ENCODE measurements around the gene SF3B5.

The SF3B5 gene

DNA sequence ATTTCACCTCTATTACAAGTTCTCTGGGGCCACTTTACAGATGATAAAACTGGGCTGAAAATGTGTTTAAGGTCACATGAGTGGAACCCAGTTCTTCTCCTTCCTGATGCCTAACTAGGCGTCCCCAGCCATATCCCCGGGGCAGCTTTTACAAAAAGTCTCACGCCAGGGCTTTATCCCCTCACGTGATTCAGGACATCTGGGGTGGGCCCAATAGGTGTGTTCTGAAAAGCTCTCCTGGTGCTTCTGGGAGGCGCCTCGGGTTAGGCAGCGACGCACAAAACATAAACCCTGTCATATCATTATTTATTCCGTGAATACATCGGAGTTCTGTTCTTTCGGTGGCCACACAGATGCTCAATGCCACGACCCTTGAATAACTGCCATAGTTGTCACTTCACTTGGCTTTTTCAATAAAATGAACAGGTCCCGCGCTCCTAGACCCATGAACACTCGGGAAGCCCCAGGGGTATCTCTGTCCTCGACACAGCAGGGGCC, 32.1 kb downstream of the SF3B5 start:
- TF ChIP-seq GATA3 (IDR thresholded peaks at IDR 0.05; ENCODE audit: low read depth, low read length) (no peak), GATA2 (IDR thresholded peaks at IDR 0.05; ENCODE audit: low read depth, low read length) (no peak)

DNA sequence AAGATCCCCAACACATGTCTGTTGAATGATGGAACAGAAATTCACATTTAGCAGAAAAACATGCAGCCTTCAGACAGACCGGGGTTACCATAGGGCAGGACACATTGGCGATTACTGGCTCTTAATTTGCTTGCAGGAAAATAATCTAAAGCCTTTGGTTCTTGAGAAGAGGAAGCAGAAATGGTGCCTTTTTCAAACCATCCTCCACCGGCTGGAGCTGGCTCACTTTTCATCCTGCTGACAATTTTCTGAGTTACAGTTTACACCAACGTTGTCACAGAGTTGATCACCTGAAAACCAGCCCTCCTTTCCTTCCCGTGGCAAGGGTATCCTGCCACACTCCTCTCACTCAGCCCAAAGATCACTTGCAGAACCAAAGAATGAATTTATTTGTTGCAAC, 32.6 kb downstream of the SF3B5 start:
- no peak for TF ChIP-seq GATA2 (IDR thresholded peaks at IDR 0.05; ENCODE audit: low read depth, low read length)

DNA sequence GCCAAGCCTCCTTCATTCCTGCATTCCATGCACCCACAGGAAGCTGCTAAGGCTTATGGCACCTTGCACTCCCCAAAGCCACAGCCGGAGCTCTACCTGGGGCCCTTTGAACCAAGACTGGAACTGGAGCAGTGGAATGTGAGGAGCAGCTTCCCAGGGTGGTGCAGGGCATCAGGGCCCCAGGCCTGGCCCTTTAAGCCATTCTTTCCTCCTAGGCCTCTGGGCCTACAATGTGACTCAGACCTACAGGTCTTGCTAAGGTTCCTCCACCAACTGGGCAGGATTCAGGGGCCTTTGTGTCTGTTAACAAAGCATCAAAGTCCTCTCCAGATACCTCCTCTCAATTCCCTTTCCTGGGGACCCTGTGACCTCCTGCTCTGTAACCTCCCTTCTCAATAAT, 36.2 kb downstream of the SF3B5 start:
- no peak for TF ChIP-seq GATA3 (IDR thresholded peaks at IDR 0.05; ENCODE audit: low read depth, low read length)
- TF ChIP-seq GATA2 (IDR thresholded peaks at IDR 0.05; ENCODE audit: low read depth, low read length) = no peak

DNA sequence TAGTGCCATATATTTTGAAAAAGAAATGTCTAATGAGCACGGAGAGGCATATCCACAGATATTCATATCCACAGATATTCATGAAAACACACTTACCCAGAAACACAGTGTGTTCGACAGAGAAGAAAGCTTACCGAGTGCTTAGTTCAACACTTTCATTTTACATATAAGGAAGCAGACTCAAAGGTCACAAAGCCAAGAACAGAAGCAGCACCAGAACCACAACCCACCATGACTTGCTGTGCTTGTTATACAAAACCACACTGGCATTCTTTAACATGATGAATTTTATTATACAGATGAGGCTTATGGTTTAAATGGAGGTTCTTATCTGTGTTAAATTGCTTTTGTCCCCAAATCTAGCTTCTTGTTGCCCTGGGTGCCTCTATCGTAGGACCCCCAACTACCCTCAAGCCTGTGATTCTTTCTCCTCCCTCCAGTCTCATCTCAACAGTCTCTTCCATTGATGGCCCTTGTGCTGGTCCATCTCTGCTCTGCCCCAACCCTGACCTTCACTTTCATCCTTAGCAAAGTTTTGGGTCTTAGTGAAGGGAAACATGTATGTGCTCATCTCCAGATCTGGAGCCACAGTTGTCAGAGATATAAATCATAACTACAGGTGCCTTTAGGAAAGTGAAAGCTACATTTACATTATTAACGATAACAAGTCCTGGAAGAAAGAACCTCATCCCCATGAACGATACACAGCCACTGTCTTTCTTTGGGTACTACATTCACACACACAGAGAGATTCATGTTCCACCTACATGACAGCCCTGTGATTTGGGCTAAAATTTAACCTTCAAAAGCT, 40.0 kb downstream of the SF3B5 start:
- TF ChIP-seq GATA3 (IDR thresholded peaks at IDR 0.05; ENCODE audit: low read depth, low read length) = no peak
- TF ChIP-seq GATA2 (IDR thresholded peaks at IDR 0.05; ENCODE audit: low read depth, low read length) = no peak

DNA sequence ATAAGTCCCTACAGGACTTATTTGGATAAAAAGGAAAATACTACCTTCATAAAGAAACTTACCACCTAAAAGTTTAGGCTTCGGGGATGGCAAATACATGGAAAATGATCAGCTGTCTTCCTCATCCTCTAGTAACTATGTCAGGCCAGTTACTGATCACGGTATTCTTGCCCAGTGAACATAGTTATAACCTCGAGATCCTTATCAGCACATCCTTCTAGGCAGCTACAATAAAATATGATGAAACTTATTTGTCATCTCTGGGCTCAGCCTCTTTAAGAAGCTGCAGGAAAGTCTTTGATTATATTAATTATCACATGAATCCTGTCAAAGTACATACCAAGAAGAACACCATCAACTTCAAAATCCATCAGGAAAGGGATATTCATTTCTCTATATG, 41.8 kb downstream of the SF3B5 start:
- TF ChIP-seq GATA2 (IDR thresholded peaks at IDR 0.05; ENCODE audit: low read depth, low read length) = no peak
- no peak for TF ChIP-seq GATA3 (IDR thresholded peaks at IDR 0.05; ENCODE audit: low read depth, low read length)

DNA sequence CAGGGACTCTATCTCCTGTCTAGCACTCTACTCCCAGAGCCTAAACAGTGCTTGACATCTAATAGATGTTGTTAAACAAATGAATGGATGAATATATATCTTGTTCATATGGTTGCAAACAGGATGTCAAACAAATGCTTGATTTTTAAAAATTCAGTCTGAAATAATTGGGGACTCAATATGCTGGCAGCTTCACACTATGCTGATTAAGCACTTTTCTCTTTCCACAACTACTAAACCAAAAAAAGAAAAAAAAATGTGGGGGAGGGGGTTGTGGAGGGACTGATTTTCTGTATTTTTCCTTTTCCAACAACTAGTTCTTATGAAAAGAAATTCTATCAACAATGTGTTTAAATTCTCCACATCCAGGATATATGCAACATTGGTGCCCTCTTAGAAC, 42.9 kb downstream of the SF3B5 start:
- TF ChIP-seq GATA2 (IDR thresholded peaks at IDR 0.05; ENCODE audit: low read depth, low read length) = no peak

DNA sequence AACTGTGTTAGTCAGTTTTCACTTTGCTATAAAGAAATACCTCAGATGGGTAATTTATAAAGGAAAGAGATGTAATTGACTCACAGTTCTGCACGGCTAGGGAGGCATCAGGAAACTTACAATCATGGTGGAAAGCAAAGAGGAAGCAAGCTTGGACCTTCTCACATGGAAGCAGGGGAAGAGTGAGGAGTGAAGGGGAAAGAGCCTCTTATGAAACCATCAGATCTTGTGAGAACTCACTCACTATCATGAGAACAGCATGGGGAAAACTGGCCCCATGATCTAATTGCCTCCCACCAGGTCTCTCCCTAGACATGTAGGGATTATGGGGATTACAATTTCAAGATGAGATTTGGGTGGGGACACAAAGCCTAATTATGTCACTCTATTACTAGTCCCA, 46.0 kb downstream of the SF3B5 start:
- TF ChIP-seq GATA3 (IDR thresholded peaks at IDR 0.05; ENCODE audit: low read depth, low read length) (no peak), GATA2 (IDR thresholded peaks at IDR 0.05; ENCODE audit: low read depth, low read length) (no peak)

DNA sequence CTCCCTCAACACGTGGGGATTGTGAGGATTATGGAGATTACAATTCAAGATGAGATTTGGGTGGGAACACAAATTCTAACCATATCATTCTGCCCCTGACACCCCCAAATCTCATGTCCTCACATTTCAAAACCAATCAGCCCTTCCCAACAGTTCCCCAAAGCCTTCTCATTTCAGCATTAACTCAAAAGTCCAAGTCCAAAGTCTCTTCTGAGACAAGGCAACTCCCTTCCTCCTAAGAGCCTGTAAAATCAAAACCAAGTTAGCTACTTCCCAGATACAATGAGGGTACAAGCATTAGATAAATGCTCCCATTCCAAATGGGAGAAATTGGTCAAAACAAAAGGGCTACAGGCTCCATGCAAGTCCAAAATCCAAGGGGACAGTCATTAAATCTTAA, 47.7 kb downstream of the SF3B5 start:
- TF ChIP-seq GATA2 (IDR thresholded peaks at IDR 0.05; ENCODE audit: low read depth, low read length) (no peak), GATA3 (IDR thresholded peaks at IDR 0.05; ENCODE audit: low read depth, low read length) (no peak)
